Activated CD4-positive, CD25-positive, alpha-beta regulatory T cell treated with anti-CD3 and anti-CD28 coated beads, Interleukin-2, amount 50 U/mL, for 72 hours (primary cell): ENCODE data around the gene OR2V2.

Experiments
- DNase-seq: peaks from one replicate; pipeline ENCODE4 v3.0.0; 2021

The OR2V2 gene

DNA sequence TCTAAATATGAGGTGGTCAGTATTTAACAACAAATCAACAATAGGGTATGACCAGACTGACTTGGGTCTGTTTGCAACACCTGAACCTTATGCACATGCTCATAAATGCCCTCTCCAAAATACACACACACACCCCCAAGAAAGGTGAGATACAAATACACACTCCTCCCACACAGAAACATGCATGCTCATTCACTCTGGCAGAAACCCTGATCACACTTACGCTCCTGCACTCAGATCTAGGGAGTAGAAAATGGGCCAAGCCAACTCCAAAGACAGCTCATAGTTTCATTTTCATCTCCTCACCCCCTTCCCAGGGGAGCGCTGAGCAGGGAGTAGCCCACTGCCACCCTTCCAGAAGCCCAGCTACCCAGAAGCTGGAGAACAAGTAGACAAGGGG, 46.3 kb downstream of the OR2V2 start:
- DNase-seq = no peak

GRCh38 chr5:181194489-181195248, 47.3 kb downstream of the OR2V2 start:
- no peak for DNase-seq

GRCh38 chr5:181195249-181195761, 47.9 kb downstream of the OR2V2 start:
- DNase-seq = no peak

GRCh38 chr5:181197326-181197951, 50.1 kb downstream of the OR2V2 start:
- no peak for DNase-seq

DNA sequence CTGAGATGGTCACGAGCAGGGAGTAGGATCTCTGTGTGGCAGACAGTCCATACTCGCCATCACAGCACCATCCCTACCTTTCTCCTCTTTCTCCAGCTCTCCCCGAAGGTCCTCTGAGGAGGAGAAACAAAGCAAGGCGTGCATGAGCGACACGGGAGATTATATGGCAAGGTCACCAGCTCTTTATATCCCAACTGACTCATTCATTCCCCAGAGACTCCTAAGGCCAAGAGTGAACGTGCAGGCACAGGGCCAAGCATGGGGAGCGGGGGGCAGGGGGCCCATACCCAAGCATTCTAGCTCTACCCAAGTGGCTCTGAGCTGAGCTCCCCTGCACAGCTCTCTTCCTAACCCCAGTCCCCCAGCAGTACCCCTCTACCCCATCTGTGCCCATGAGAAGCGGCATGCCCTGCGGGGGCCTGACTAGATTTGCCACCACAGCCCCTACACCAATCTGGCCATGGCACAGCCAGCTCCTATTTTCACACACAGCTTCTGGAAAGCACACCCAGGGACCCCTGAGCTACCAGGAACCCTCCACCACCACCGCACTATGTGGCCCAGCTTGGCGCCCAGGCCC, 50.8 kb downstream of the OR2V2 start:
- DNase-seq = no peak

DNA sequence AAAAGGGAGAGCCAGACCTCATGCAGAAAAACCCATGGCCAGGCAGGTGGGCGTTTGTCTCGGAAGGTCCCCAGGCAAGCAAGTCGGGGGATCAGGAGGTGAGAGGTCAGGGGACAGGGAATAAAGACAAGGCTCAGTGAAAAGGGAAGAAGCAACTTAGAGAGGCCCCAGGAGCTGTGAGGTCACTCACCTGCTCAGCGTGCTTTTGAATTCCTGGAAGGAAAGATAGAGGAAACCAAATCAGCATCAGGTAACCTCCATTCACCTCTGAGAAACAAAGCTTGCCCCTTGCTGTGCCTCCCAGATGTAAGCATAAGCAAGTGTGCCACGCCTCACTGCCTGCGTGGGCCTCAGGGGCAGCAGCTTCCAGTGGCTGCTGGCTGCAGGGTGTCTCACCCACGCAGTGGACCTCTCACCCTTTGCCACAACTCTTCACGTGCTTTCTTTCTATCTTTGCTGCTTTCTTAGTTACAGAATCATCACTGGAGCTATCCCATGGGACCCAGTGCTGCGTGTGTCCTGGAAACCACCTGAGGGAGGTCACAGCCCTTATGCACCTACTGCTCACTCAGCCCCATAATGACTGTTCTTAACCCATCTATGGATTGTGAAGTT, 51.6 kb downstream of the OR2V2 start:
- DNase-seq = no peak

GRCh38 chr5:181199881-181200638, 52.7 kb downstream of the OR2V2 start:
- DNase-seq = no peak

GRCh38 chr5:181200816-181201215, 53.4 kb downstream of the OR2V2 start:
- DNase-seq = no peak

DNA sequence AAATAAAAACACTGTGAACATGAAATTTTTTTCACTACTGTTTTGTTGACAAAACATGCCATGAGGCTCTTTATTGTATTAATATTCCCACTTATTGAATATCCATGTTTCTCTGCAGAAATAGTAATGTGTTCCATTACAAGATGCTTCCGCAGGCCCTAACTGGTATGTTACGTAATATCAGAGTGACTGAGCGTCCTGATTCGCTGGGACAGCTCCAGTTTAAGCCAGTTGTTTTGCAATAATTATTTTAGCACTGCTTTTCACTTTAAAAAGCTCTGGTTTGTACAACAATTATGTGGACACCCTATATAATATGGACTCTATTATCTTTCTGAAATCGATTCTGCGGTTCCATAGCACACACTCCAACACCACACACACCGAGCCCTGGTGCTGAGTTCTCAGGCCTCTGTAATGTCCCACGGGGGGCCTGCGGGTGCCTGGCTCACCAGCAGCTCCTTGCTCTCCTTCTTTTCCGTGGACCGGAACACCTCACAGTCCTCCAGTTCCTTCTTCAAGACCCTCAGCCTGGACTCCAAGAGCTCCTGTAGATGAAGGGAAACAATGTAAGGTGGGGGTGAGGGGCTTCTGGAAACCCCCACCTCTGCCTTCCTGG, 55.8 kb downstream of the OR2V2 start:
- DNase-seq = no peak

GRCh38 chr5:181203777-181204112, 56.4 kb downstream of the OR2V2 start:
- no peak for DNase-seq

DNA sequence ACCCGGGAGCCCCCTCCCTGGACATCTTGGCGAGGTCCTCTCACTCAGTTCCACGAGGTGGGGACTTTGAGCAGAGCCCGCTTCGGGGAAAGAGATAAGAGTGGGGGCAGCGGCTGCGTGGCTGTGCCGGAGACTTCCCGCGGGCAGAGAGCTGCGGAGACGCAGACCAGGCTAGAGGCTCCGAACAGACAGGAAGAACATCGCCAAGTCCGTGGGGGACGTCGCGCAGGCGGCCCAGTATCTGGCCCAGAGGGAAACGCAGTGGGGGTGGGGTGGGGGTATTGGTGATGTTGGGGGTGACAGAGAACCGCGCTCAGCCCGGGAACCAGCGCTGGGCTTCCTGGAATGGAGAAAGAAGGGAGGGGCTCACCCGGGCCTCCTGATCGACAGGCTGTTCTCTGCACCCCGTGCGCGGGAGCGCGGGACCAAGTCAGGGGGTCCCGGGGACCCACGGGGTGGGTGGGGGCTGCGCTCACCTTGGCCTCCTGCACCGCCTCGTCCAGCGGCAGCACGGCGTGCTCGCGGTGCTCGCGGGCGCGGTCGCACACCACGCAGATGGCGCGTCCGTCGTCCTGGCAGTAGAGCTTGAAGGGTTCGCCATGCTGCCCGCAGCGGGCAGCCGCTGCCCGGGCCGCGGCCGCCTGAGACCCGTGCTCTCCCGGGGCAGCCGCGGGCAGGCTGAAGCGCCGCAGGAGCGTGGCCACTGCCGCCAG, 56.9 kb downstream of the OR2V2 start:
- DNase-seq = no peak

DNA sequence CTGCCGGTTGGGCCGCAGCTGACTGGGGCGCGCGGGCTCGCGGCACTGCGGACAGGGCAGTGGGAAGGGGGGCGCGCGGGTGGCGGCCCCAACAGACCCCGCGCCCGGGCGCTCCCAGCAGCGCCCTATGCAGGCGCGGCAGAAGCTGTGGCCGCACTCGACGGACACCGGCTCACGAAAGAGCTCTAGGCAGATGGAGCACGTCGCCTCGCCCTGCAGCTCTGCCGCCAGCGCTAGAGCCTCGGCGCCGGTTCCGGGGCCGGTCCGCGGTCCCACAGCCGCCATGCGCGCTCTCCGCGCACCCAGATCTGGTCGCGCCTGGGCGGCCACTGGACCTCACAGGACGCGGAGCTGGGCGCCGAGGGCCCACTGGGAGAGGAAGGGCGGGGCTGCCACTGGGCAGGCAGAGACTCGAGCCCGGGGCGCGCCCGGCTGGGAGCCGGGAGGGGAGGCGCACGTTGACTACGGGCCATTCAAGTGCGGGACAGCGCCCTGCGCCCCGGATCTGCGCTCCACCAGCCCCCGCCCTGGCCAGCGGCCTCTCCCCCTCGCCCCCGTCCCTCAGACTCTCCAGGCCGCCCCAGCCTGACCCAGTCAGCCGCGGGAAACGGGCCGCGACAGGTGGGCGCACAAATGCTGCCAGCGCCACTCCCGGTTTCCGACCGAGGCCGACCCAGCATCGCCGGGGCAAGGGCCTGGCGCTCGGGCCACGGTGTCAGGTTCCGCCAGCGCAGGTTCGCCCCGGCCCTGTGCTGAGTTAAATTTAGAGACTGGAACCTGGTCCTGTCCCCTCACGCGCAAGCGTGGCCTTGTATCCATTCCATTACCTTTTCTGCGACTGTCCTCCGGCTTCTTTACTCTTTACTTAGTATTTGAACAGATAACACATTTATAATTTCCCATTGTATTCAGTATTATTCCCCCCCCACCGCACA, 57.7 kb downstream of the OR2V2 start, which contains the start of gene TRIM7:
TRIM7 (minus strand) TSS at position 371 of the 935 bp plus-strand sequence; CDS start at position 285, 86 bp downstream.
- DNase-seq = no peak

DNA sequence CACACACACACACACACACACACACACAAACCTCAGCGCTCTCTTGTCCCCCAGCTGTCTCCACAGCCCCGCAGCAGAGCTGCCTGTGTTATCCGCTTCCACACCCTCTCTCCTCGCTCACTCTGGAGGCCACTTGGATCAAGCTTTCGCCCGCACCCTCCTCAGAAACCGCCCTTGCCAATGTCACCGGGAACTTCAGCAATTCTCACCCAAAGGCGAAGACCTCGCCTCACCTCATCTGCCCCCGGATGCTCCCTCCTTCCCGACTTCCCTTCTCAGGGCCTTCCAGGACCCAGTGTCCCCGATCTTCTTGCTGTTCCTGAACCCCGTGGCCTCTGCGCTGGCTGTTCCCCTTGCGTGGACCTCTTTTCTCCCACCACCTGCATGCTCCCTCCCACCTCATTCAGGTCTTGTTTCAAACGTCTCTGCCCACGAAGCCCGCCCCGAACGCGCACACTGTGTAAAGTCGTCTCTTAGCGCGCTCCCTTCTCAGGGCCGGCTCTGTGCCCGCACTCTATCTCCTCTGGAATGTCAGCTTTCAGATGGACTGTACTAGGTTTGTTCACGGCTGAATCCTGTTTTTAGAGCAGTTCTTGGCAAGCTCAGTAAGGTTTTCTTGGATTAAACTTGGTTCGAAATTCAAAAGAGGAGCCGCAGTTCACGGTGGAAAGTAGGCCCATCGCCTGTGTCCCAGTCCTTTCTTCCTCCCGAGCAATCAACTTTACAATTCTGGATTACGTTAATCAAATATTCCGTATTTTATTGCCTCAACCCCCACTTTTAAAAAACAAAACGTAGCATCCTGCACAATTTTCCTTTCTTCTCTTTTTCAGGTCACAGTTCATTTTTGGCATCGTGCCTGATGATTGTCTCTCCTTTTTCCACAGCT, 58.6 kb downstream of the OR2V2 start:
- no peak for DNase-seq

DNA sequence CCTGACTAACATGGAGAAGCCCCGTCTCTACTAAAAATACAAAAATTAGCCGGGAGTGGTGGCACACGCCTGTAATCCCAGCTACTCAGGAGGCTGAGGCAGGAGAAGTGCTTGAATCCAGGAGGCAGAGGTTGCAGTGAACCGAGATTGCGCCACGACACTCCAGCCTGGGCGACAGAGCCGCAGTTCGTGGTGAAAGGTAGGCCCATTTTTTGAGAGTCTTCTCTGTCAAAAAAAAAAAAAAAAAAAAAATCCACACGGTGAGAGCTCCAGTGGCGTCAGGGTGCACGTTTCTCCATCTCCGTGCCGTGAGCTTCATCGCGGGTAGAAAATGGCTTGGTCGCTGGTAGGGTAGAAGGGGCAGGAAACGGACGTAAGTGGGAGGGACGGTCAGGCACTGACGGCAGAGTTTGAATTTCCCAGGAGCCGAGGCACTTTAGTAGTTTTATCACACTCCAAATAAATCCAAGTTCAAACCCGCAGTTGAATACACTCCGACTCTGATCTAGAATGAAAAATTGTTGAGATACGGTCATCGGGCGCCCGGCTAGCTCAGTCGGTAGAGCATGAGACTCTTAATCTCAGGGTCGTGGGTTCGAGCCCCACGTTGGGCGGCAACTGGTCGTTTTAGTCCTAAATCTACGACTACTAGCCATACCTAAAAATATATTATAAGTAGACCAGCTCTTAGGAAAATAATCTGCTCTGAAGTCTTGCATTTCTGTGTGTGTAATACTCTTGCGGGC, 60.0 kb downstream of the OR2V2 start:
- peak; percentile 89 for DNase-seq

- DNase-seq = no peak
These were observed 60.5 kb downstream of the OR2V2 start for GRCh38 chr5:181207960-181208253.
